Measurements from ENCODE around the gene SYT14.

- TF ChIP-seq, protein P1, sequence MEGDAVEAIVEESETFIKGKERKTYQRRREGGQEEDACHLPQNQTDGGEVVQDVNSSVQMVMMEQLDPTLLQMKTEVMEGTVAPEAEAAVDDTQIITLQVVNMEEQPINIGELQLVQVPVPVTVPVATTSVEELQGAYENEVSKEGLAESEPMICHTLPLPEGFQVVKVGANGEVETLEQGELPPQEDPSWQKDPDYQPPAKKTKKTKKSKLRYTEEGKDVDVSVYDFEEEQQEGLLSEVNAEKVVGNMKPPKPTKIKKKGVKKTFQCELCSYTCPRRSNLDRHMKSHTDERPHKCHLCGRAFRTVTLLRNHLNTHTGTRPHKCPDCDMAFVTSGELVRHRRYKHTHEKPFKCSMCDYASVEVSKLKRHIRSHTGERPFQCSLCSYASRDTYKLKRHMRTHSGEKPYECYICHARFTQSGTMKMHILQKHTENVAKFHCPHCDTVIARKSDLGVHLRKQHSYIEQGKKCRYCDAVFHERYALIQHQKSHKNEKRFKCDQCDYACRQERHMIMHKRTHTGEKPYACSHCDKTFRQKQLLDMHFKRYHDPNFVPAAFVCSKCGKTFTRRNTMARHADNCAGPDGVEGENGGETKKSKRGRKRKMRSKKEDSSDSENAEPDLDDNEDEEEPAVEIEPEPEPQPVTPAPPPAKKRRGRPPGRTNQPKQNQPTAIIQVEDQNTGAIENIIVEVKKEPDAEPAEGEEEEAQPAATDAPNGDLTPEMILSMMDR (IDR thresholded peaks at IDR 0.05) = no peak
- no peak for TF ChIP-seq POLR2A (IDR thresholded peaks at IDR 0.05)
These were observed 24.8 kb downstream of the SYT14 start for GRCh38 chr1:209962856-209963255.
